C4-2B (cell line): ENCODE results near the gene RBM38.

Experiments used
- H3K27ac ChIP-seq: fragments of 450-650 bp; 2 replicates; pipeline ENCODE4 v1.5.1; 2017
- CTCF ChIP-seq: fragments of 450-650 bp; conservative IDR thresholded peaks from 2 replicates; pipeline ENCODE4 v1.5.1; 2017; ENCODE audit warnings: mild to moderate bottlenecking
- ZFX ChIP-seq: fragments of 450-650 bp; IDR thresholded peaks from 2 replicates; pipeline ENCODE4 v1.6.1; 2017

Gene RBM38

GRCh38 chr20:57371363-57371762 lies 19.8 kb upstream of the RBM38 start:
- H3K27ac ChIP-seq: no peak overlapping the region
- TF ChIP-seq CTCF (no peak), ZFX (no peak)

GRCh38 chr20:57372157-57372556 lies 19.0 kb upstream of the RBM38 start:
- no peak overlapping the region for H3K27ac ChIP-seq
- TF ChIP-seq ZFX: no peak
- TF ChIP-seq CTCF: no peak

- TF ChIP-seq CTCF (no peak), ZFX (no peak)
- no peak overlapping the region for H3K27ac ChIP-seq
Observed at GRCh38 chr20:57372581-57373350, 18.4 kb upstream of the RBM38 start.

GRCh38 chr20:57374343-57374930 lies 16.8 kb upstream of the RBM38 start:
- H3K27ac ChIP-seq: no peak overlapping the region
- TF ChIP-seq ZFX: no peak
- no peak for TF ChIP-seq CTCF

GRCh38 chr20:57374931-57375651 lies 16.1 kb upstream of the RBM38 start:
- no peak for TF ChIP-seq ZFX
- TF ChIP-seq CTCF: no peak
- H3K27ac ChIP-seq: no peak overlapping the region

GRCh38 chr20:57375652-57376230 lies 15.5 kb upstream of the RBM38 start:
- TF ChIP-seq ZFX: no peak
- TF ChIP-seq CTCF: no peak
- no peak overlapping the region for H3K27ac ChIP-seq

GRCh38 chr20:57377350-57377749 lies 13.8 kb upstream of the RBM38 start:
- H3K27ac ChIP-seq: no peak overlapping the region
- TF ChIP-seq ZFX: no peak
- no peak for TF ChIP-seq CTCF
